ENCODE data around the gene C20orf173.

DNA sequence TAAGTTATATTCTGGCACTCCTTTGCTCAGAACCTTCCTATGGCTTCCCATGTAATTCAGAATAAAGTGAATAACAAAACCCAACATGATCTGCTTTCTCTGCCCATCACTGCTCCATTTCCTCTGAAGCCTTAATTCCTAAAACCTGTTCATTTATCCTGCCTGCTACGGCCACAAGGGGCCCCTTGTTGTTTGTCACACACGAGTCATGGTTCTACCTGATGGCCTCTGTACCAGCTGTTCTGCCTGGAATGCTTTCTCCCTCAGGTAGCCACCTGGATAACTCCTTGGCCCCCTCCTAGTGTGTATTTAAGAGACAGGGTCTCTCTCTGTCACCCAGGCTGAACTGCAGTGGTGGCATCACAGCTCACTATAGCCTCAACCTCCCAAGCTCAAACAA is 39.2 kb upstream of the C20orf173 start:
- TF ChIP-seq ZFX (IDR thresholded peaks at IDR 0.05), result no peak
- TF ChIP-seq RAD21 (IDR thresholded peaks at IDR 0.05; ENCODE audit: low read depth), result peak; percentile 66
- TF ChIP-seq, protein P1, sequence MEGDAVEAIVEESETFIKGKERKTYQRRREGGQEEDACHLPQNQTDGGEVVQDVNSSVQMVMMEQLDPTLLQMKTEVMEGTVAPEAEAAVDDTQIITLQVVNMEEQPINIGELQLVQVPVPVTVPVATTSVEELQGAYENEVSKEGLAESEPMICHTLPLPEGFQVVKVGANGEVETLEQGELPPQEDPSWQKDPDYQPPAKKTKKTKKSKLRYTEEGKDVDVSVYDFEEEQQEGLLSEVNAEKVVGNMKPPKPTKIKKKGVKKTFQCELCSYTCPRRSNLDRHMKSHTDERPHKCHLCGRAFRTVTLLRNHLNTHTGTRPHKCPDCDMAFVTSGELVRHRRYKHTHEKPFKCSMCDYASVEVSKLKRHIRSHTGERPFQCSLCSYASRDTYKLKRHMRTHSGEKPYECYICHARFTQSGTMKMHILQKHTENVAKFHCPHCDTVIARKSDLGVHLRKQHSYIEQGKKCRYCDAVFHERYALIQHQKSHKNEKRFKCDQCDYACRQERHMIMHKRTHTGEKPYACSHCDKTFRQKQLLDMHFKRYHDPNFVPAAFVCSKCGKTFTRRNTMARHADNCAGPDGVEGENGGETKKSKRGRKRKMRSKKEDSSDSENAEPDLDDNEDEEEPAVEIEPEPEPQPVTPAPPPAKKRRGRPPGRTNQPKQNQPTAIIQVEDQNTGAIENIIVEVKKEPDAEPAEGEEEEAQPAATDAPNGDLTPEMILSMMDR (IDR thresholded peaks at IDR 0.05 in 2 of 3, conservative IDR thresholded peaks at IDR 0.05 in 1 of 3; ENCODE audit: borderline replicate concordance in 1 of 3, insufficient read depth in 1 of 3, low read depth in 2 of 3, low read length in 2 of 3), result peak; percentile 37 to 59 (median 59); a peak in 5 of 6 replicates
- TF ChIP-seq FOSL1 (IDR thresholded peaks at IDR 0.05; ENCODE audit: low read depth), result no peak

All from HCT116 (cell line).